Heart left ventricle (tissue), 13 donors: ENCODE results near the gene PMM2.

Experiments
- POLR2A ChIP-seq, 2 donors: fragments of 450-650 bp; IDR thresholded peaks; one replicate each; pipeline ENCODE4 v1.6.1; 2017; ENCODE audit warnings: antibody characterized with exemption in 2 of 2, mild to moderate bottlenecking in 2 of 2, moderate library complexity in 2 of 2
- TF ChIP-seq, protein P1 (sequence below), 12 donors: fragments of 200-600 bp; sonication (generic) in 4 of 12; IDR thresholded peaks; one replicate each; pipeline versions ENCODE4 v1.5.0 to v1.8.0; 2018 to 2022; ENCODE audit warnings: antibody characterized with exemption in 12 of 12, mild to moderate bottlenecking in 5 of 12
- donor health status: ischemic (EF 13 %, LVEDD 7.1; RV severe dilation, severe dysfunction).
- donor health status: DM: no; HTN: yes; CAD: no.
- donor health status: DM: no; HTN: no; CAD: no.
- donor health status: ischemic (EF 25% LVEDD 6.9; RV normal size, moderate dysfunction).
- donor health status: ischemic (EF 25% LVEDD 5.7; RV mildly dilated, moderate dysfunction).
- donor health status: ischemic (EF 35%, LVEDD 5.7; RV mildly dilated, moderate dysfunction).
- donor health status: nonischemic (EF 11% LVEDD 7.7; RV severe dilation, severe dysfunction).
- donor health status: DM: yes; HTN: yes; CAD: no.
- donor health status: PGD.
- donor health status: ischemic (EF 29% LVEDD 5.4; RV normal size, mild dysfunction).
- donor health status: nonischemic (EF 23%, LVEDD 6.1; RV moderate dilation, normal function).

GRCh38 chr16:8855972-8856371 is 58.3 kb downstream of the PMM2 start:
- TF ChIP-seq, protein P1, sequence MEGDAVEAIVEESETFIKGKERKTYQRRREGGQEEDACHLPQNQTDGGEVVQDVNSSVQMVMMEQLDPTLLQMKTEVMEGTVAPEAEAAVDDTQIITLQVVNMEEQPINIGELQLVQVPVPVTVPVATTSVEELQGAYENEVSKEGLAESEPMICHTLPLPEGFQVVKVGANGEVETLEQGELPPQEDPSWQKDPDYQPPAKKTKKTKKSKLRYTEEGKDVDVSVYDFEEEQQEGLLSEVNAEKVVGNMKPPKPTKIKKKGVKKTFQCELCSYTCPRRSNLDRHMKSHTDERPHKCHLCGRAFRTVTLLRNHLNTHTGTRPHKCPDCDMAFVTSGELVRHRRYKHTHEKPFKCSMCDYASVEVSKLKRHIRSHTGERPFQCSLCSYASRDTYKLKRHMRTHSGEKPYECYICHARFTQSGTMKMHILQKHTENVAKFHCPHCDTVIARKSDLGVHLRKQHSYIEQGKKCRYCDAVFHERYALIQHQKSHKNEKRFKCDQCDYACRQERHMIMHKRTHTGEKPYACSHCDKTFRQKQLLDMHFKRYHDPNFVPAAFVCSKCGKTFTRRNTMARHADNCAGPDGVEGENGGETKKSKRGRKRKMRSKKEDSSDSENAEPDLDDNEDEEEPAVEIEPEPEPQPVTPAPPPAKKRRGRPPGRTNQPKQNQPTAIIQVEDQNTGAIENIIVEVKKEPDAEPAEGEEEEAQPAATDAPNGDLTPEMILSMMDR (IDR thresholded peaks at IDR 0.05), result no peak
- no peak for TF ChIP-seq POLR2A (IDR thresholded peaks at IDR 0.05)
